ENCODE measurements around the gene NEUROD6. TPM values are rescaled to one million over a fixed set of nuclear protein-coding genes. Genes with fewer than 3 reads are reported as not detected.

The NEUROD6 gene
- total RNA-seq, 1 experiment from 2014 or later, result not detected

- TF ChIP-seq, protein P1, sequence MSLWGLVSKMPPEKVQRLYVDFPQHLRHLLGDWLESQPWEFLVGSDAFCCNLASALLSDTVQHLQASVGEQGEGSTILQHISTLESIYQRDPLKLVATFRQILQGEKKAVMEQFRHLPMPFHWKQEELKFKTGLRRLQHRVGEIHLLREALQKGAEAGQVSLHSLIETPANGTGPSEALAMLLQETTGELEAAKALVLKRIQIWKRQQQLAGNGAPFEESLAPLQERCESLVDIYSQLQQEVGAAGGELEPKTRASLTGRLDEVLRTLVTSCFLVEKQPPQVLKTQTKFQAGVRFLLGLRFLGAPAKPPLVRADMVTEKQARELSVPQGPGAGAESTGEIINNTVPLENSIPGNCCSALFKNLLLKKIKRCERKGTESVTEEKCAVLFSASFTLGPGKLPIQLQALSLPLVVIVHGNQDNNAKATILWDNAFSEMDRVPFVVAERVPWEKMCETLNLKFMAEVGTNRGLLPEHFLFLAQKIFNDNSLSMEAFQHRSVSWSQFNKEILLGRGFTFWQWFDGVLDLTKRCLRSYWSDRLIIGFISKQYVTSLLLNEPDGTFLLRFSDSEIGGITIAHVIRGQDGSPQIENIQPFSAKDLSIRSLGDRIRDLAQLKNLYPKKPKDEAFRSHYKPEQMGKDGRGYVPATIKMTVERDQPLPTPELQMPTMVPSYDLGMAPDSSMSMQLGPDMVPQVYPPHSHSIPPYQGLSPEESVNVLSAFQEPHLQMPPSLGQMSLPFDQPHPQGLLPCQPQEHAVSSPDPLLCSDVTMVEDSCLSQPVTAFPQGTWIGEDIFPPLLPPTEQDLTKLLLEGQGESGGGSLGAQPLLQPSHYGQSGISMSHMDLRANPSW (CRISPR knock-in tag; conservative IDR thresholded peaks at IDR 0.05; ENCODE audit: low read depth), result no peak
- TF ChIP-seq CBFB (CRISPR knock-in tag; IDR thresholded peaks at IDR 0.05; ENCODE audit: low read depth) (no peak), MYBL2 (CRISPR knock-in tag; IDR thresholded peaks at IDR 0.05) (no peak), ZNF425 (CRISPR knock-in tag; conservative IDR thresholded peaks at IDR 0.05) (no peak), SMAD3 (CRISPR knock-in tag; IDR thresholded peaks at IDR 0.05; ENCODE audit: borderline replicate concordance) (no peak), NFE2L1 (CRISPR knock-in tag; IDR thresholded peaks at IDR 0.05) (no peak)
- TF ChIP-seq, protein P2, sequence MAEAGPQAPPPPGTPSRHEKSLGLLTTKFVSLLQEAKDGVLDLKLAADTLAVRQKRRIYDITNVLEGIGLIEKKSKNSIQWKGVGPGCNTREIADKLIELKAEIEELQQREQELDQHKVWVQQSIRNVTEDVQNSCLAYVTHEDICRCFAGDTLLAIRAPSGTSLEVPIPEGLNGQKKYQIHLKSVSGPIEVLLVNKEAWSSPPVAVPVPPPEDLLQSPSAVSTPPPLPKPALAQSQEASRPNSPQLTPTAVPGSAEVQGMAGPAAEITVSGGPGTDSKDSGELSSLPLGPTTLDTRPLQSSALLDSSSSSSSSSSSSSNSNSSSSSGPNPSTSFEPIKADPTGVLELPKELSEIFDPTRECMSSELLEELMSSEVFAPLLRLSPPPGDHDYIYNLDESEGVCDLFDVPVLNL (CRISPR knock-in tag; IDR thresholded peaks at IDR 0.05; ENCODE audit: borderline replicate concordance, low read depth), result no peak
Measured at GRCh38 chr7:31327071-31327470, 13.5 kb downstream of the NEUROD6 start (continued).

DNA sequence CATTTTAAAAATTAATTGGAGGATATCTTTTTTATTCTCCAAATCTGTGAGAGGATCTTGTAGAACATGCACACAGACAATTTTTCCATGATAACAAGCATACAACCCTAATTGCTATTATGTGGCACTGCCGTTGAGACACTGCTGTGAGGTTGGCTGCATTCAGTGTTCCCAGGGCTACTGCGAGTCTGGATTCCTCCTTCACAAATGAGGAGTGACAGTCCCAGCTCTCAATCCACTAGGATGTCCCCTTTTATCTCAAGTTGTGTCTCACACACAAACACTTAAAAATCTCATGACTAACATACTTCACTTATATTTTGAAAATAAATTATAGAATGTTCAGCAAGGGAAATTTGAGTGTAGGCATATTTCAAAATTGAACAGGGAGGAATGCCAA is 14.1 kb downstream of the NEUROD6 start:
- H3K9me3 Mint-ChIP-seq, result peaks cover 4% of the 10 kb centered on the region; the same call in 1 of the 2 replicates
- H3K36me3 Mint-ChIP-seq, result no peaks in the 10 kb centered on the region
- POLR2A ChIA-PET, result no interaction called here
- no peaks in the 10 kb centered on the region; the same call in 1 of the 2 replicates for H3K27me3 Mint-ChIP-seq (ENCODE audit: low read depth)
- no peak for DNase-seq (ENCODE audit: low spot score)
- TF ChIP-seq PRRX2 (CRISPR knock-in tag; IDR thresholded peaks at IDR 0.05), result no peak
- no peak for TF ChIP-seq SP1 (CRISPR knock-in tag; conservative IDR thresholded peaks at IDR 0.05)
- H3K27ac Mint-ChIP-seq, result no peak overlapping the region
- no peak for ATAC-seq
- CTCF ChIA-PET, result interaction anchor here (1.0 to 1.4 kb wide), 3 partner anchors 10 to 181 kb away, joined by 3 to 5 read pairs (median 3); no protein-coding TSS in a partner anchor
- peaks cover 7% of the 10 kb centered on the region for H3K4me1 Mint-ChIP-seq
- no peak overlapping the region for H3K4me3 Mint-ChIP-seq

- Mint-ChIP-seq H3K4me3 (no peak overlapping the region), H3K4me1 (peaks cover 7% of the 10 kb centered on the region), H3K27me3 (ENCODE audit: low read depth) (no peaks in the 10 kb centered on the region), H3K27ac (no peak overlapping the region), H3K9me3 (peaks cover 2% of the 10 kb centered on the region; the same call in 1 of the 2 replicates), H3K36me3 (no peaks in the 10 kb centered on the region)
- DNase-seq (ENCODE audit: low spot score), result no peak
- TF ChIP-seq ESRRA (CRISPR knock-in tag; IDR thresholded peaks at IDR 0.05; ENCODE audit: borderline replicate concordance) (no peak), USF2 (CRISPR knock-in tag; IDR thresholded peaks at IDR 0.05) (no peak), TP53 (CRISPR knock-in tag; IDR thresholded peaks at IDR 0.05) (no peak), ETV6 (CRISPR knock-in tag; IDR thresholded peaks at IDR 0.05) (no peak), OVOL2 (CRISPR knock-in tag; IDR thresholded peaks at IDR 0.05; ENCODE audit: borderline replicate concordance) (no peak), FOXK1 (CRISPR knock-in tag; IDR thresholded peaks at IDR 0.05) (no peak)
- ATAC-seq, result no peak
- CTCF ChIA-PET, result interaction anchor here (1.2 to 2.4 kb wide), 3 partner anchors 13 to 310 kb away, joined by 3 to 9 read pairs (median 5); no protein-coding TSS in a partner anchor
- POLR2A ChIA-PET, result no interaction called here
Measured at GRCh38 chr7:31323101-31323500, 17.4 kb downstream of the NEUROD6 start.
